ENCODE data around the gene LCN12.

Gene LCN12, protein sequence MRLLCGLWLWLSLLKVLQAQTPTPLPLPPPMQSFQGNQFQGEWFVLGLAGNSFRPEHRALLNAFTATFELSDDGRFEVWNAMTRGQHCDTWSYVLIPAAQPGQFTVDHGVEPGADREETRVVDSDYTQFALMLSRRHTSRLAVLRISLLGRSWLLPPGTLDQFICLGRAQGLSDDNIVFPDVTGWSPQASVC

DNA sequence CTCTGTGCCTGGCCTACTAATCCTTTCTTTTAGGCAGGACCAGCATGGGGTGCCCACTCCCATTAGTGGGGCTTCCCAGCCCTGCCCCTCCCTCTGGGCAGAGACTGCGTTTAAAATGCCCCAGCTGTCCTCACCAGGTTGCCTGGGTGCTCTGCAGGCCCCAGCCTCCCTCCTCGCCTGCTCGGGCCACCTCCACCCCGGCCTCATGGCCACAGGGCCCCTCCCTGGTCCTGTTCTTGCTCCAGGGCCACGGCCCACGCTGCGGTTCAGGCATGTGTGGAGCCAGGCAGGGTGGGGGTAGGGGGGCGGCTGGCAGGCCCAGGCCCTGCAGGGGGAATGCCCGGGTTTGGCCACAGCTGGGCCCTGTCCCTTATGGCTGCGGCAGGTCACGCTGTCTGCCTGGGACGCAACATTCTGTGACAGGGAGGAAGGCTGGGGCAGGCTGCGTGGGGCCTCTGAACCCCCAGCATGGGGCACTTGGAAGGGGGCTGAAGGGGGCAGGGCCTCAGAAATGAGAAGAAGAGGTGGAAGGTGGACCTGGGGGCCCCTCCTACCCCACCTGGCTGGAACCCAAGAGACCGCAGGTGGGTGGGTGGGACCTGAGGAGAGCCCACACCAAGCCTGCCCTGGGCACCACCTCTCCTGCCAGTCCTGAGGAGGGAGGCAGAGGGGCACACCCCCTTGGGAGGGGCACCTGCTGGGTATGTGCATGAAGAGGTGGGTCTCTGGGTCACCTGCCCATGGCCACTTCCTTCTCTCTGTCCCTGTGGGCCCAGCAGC, at the start of gene LCN12:
LCN12 (plus strand) TSS at position 733 of the 780 bp plus-strand sequence. CDS start 55 bp downstream, outside the sequence.
- no peak for DNase-seq

- no peak for DNase-seq
These were observed 49.0 kb upstream of the LCN12 start for GRCh38 chr9:136903041-136903554.

- no peak for DNase-seq
These were observed 45.8 kb upstream of the LCN12 start for GRCh38 chr9:136906266-136906665.

DNA sequence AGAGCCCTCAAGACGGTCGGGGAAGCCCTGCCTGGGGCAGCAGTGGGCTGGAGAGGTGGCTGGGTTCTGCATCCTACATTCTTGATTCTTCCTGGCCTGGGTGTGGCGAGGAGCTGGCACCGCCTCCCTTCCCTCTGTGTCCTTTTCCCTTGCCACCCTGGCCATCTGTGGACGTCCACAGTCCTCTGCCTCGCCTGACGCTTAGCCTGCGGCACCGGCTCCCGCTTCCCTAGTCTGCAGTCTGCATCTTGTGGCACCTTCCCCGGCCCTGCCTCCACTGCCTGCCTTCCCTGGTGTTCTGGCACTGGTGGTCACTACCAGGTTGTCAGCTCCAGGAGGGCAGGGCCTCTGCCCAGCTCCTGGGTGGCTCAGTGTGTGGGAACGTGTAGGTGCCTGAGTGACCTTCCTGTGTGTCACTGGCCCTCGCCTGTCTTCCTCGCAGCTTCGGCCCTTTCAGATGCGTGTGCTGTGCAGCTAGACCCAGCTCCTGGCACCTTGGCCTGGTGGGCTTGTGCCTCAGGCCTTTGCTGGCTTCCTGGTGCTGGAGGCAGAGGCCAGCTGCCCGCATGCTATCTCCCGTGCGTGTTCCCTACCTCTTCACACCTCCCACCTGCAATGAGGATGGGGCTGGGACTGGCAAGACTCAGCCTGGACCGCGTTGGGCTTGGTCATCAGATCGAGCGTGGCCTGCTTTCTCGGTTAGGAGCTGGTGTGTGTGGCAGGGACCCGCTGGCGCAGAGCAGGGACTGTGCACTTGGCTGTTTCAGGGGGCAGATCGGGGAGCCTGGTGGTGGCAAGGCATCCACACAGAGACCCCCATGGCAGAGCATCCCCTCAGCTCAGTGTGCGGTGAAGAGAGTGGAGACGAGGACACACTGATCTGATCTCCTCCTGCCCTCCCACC, 44.8 kb upstream of the LCN12 start:
- DNase-seq, result no peak

DNA sequence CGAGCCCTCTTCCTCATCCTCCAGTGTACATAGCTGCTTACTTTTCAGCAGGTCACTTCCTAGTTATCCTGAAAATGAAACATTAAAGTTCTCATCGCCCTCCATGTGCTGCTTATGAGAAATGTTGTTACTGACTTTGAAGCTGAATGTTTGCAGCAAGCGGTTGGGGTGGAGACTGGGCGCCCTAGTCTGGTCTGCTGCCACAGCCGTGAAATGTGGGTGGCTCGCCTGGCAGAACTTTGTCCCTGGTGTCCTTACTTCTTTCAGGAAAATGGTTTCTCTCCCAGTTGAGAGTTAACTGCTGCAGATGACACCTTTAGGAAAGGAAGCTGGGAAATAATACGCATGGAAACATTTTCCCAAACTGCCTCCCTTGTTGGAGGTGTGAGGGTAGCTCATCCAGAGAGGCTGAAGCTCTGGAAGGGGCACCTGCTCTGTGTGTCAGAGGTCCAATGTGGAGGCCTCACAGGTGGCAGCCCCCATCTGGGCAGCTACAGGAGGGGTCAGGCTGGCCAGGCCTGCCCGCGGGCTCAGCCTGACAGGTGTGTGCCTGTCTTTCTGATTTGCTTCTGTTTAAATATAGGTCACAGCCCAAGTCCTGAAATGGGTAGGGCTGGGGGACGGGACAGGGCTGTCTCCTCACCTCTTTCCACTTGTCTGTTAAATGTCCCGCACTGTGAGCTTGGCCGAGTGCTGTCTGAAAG, 41.7 kb upstream of the LCN12 start:
- no peak for DNase-seq

DNA sequence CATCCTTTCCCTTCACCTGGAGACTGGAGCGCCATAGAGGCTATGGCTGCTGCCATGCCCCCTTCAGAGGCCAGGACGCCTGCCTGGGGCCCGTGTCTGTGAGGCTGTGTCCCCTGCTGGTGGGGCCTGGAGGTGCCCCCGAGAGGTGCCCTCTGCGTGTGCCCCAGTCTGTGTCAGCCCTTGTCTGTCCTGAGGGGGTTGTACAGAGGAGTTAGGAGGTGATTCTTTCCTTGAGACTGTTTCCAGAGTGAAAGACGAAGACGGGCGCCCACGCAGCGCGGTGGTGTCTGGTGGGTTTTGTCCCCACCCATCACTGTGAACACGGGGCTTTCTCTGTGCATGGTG, 41.2 kb upstream of the LCN12 start:
- no peak for DNase-seq

- no peak for DNase-seq
These were observed 38.2 kb upstream of the LCN12 start for GRCh38 chr9:136913701-136914438.

DNA sequence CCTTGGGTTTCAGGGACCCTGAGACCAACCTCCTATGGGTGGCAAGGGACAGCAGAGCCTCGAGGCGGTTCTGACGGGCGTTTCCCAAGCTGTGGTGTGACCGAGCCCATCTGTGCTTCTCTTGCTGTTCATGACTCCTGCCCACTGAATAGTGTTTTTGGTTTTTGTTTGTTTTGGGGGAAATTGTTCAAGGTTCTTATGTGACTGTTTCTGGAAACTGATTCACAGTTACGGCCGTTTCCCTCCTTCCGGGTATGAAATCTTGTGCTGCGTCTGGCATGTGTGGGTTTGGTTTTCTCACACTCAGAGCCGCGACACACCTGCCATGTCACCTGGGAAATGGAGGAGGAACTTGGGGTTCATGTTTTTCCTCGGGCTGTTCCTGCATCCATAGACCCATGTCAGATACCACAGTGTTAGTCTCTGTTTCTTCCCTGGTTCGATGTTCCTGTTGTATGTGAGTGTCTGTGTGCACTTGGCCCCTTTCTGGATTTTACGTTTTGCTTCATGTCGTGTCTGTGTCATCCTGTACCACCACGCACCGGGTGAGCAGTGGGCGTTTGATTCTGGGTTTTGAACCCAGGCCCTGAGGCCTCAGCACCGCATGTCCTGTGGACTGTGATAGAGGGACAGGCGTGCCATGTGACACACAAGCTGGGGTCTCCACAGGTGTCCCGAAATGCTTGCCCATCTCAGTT, 36.3 kb upstream of the LCN12 start:
- DNase-seq, result no peak

GRCh38 chr9:136916330-136917184, 35.5 kb upstream of the LCN12 start:
- no peak for DNase-seq

DNA sequence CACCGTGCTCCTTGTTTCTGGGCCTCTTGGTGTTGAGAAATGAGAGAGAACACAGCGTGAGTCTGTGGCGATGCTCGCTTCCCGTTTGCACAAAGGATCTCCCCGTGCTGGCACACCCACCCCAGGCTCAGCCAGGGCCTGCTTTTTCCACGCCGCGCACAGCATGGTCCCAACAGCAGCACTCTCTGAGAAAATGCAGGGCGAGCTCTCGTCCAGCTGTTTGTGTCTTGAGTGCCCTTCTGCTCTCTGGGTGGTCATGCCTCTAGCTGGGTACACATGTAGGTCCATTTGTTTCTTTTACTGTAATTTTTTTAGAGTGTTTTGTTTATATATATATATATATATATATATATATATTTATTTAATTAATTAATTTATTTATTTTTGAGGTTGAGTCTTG, 34.2 kb upstream of the LCN12 start:
- DNase-seq, result no peak

GRCh38 chr9:136920069-136920468, 32.0 kb upstream of the LCN12 start:
- DNase-seq, result no peak

GRCh38 chr9:136920734-136921231, 31.3 kb upstream of the LCN12 start:
- DNase-seq, result no peak

- DNase-seq, result no peak
These were observed 30.8 kb upstream of the LCN12 start for GRCh38 chr9:136921307-136921706.

- no peak for DNase-seq
These were observed 30.4 kb upstream of the LCN12 start for GRCh38 chr9:136921718-136922117.

- DNase-seq, result no peak
These were observed 29.5 kb upstream of the LCN12 start for GRCh38 chr9:136922540-136922939.

DNA sequence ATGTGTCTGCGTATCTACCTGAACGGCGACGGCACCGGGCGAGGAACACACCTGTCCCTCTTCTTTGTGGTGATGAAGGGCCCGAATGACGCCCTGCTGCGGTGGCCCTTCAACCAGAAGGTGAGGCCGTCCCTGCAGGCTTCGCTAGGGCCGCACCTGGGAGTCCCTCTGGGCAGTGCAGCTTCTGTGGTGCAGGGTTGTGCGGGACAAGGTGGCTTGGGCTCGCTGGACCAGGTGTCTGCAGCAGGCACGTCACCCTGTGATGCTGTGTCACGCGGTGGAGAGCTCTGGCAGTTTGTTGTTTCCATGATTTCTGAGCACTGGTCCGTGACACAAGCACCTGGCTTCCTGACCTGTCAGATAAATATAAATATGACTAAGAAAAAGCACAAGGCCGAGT, 28.2 kb upstream of the LCN12 start:
- DNase-seq, result no peak

- no peak for DNase-seq
These were observed 26.5 kb upstream of the LCN12 start for GRCh38 chr9:136925414-136926153.

- no peak for DNase-seq
These were observed 25.8 kb upstream of the LCN12 start for GRCh38 chr9:136926154-136926704.

- no peak for DNase-seq
These were observed 25.3 kb upstream of the LCN12 start for GRCh38 chr9:136926749-136927148.
